Progenitor cell of endocrine pancreas (in vitro differentiated cells): ENCODE data around the gene MRPL54. TPM values are rescaled to one million over a fixed set of nuclear protein-coding genes. Genes with fewer than 3 reads are reported as not detected.

Source experiments
- DNase-seq: peaks from one replicate; pipeline ENCODE4 v3.0.0; 2021; ENCODE audit warnings: low spot score; ENCODE audit not compliant: unreplicated experiment
- H3K27ac Mint-ChIP-seq: 2 replicates; pipeline ENCODE4 v1.8.0; 2021; ENCODE audit warnings: mild to moderate bottlenecking, moderate library complexity, mixed read lengths
- H3K27me3 Mint-ChIP-seq: 2 replicates; pipeline ENCODE4 v1.8.0; 2021; ENCODE audit warnings: mixed read lengths
- H3K36me3 Mint-ChIP-seq: 2 replicates; pipeline ENCODE4 v1.8.0; 2022; ENCODE audit warnings: mixed read lengths; ENCODE audit not compliant: insufficient read depth
- H3K4me1 Mint-ChIP-seq: 2 replicates; pipeline ENCODE4 v1.8.0; 2021; ENCODE audit warnings: low read depth, mixed read lengths
- H3K4me3 Mint-ChIP-seq: 2 replicates; pipeline ENCODE4 v1.8.0; 2021; ENCODE audit warnings: low read depth, mild to moderate bottlenecking, moderate library complexity, mixed read lengths
- H3K9me3 Mint-ChIP-seq: 2 replicates; pipeline ENCODE4 v1.8.0; 2021; ENCODE audit warnings: low read depth, mixed read lengths
- long read RNA-seq: library from polyadenylated mRNA; unstranded; transcript quantifications from one replicate; pipeline ENCODE4 v2.0.0, GENCODE V29; 2020
- total RNA-seq: library from RNA; stranded (reverse); gene quantifications from 2 replicates; pipeline ENCODE4 v1.2.1, GENCODE V29; 2021
- TF ChIP-seq, protein P1 (sequence below): fragments of 200-600 bp; sonication (generic); IDR thresholded peaks from one replicate; pipeline ENCODE4 v1.5.0; 2021; ENCODE audit warnings: antibody characterized with exemption, mild to moderate bottlenecking; ENCODE audit not compliant: unreplicated experiment

Gene MRPL54
- 38.6 and 39.8 TPM in 2 replicates for total RNA-seq
- long read RNA-seq = 0 reads

DNA sequence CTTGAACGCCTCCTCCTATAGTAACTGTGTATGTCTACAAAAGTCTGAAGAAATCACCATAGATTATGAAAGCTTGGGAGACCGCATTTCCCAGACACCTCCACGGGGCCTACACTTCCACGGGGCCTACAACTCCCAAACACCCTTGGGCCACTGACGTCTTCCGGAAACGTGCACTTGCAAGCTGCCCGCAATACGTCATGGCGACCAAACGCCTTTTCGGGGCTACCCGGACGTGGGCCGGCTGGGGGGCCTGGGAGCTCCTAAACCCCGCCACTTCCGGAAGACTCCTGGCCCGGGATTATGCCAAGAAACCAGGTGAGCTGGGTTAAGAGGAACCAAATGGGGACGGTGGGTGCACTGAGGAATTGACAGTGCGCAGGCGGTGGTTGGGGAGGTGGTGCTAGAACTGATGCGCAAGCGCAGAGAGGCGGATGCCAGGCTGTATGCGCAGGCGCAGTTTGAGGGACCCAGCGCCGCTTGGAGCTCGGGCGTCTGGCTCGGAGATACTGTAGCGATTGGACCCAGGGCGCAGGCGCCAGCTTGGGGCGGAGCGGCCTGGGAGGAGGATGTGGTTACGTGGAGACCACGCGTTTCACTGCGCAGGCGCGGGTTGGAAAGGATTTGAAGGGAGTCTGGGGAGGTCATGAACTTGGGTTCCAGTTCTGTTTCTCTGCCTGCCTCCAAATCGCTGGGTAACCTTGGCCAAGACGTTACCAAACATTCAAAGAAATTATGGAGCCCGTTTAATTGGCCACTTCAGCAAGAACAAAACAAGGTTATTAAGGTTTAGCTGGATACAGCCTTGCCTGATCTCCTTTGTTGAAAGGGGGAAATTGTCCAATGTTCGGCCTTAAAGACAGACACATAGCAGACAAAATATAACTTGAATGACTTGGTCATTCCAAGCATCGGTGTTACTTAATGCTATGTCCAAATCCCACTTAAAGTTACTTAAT, at the start of gene MRPL54:
MRPL54 (plus strand) TSS at position 182 of the 959 bp plus-strand sequence; CDS start at position 201, 19 bp downstream.
- Mint-ChIP-seq H3K9me3 (no peaks in the 10 kb centered on the region), H3K36me3 (peaks cover 1% of the 10 kb centered on the region), H3K27ac (peak within 1 kb of the TSS; percentile 99), H3K4me3 (peak within 1 kb of the TSS; percentile 94), H3K27me3 (no peaks in the 10 kb centered on the region), H3K4me1 (peaks cover 7% of the 10 kb centered on the region)
- peak; percentile 99 for DNase-seq
- TF ChIP-seq, protein P1, sequence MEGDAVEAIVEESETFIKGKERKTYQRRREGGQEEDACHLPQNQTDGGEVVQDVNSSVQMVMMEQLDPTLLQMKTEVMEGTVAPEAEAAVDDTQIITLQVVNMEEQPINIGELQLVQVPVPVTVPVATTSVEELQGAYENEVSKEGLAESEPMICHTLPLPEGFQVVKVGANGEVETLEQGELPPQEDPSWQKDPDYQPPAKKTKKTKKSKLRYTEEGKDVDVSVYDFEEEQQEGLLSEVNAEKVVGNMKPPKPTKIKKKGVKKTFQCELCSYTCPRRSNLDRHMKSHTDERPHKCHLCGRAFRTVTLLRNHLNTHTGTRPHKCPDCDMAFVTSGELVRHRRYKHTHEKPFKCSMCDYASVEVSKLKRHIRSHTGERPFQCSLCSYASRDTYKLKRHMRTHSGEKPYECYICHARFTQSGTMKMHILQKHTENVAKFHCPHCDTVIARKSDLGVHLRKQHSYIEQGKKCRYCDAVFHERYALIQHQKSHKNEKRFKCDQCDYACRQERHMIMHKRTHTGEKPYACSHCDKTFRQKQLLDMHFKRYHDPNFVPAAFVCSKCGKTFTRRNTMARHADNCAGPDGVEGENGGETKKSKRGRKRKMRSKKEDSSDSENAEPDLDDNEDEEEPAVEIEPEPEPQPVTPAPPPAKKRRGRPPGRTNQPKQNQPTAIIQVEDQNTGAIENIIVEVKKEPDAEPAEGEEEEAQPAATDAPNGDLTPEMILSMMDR = no peak

DNA sequence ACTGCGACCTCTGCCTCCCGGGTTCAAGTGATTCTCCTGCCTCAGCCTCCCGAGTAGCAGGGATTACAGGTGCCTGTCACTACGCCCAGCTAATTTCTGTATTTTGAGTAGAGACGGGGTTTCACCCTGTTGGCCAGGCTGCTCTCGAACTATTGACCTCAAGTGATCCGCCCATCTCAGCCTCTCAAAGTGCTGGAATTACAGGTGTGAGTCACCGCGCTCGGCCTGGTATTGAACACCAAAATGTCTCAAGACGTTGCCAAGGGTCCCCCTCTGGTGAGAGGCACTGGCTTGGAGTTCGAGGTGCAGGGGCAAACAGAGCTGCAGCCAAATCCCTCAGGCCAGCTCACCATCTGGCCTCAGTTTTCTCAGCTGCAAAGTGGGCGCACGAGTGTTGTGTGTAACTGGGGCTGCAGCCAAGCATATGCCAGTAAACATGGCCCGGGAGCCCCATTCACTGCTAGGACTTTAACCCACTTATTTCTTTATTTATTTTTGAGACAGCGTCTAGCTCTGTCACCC, 46.3 kb upstream of the MRPL54 start:
- Mint-ChIP-seq H3K4me1 (peaks cover 4% of the 10 kb centered on the region), H3K27ac (no peak overlapping the region), H3K36me3 (no peaks in the 10 kb centered on the region), H3K9me3 (no peaks in the 10 kb centered on the region), H3K4me3 (no peak overlapping the region), H3K27me3 (no peaks in the 10 kb centered on the region)
- TF ChIP-seq, protein P1 = no peak
- no peak for DNase-seq

DNA sequence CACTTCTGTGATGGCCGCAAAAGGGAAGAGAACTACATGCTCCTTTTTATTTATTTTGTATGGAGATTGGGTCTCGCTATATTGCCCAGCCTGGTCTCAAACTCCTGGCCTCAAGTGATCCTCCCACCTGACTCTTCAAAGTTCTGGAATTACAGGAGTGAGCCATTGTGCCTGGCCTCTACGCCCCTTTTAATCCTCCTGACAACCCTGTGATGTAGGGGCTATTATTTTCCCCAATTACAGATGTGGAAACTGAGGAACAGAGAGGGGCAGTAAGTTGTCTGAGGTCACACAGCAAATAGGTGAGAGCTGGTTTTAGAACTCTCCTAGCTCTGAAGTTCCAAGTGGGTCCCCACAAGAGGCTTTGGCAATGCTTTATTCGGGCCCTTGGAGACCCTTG, 42.6 kb upstream of the MRPL54 start:
- H3K9me3 Mint-ChIP-seq = no peaks in the 10 kb centered on the region

DNA sequence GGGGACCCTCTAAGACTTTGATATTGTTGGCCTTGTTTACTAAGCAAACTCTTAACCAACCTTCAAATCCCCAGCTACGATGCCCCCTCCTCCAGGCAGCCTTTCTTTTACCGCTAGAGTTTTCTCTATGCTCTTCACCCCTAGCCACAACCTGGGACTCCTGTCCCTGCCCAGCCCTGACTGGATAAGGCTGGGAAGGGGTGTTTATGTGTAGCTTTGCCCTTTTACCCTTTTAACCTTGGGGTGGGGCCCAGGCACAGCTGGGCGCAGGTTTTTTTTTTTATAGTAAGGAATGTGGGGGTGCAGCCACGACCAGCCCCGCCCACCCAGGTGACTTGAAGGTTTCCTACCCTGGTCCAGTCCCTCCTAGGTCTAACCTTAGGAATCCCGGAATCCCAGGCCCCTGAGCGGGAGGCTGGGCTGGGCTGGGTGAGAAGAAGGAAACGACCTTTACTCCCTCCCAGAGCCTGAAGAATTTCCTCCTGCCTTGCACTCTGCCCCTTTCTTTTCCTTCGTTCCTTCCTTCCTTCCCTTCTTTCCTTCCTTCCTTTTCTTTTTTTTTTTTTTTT, 42.0 kb upstream of the MRPL54 start:
- DNase-seq = no peak
- H3K36me3 Mint-ChIP-seq = no peaks in the 10 kb centered on the region

More for the DNA sequence above, 42.6 kb upstream of the MRPL54 start:
- H3K4me3 Mint-ChIP-seq = no peak overlapping the region
- H3K36me3 Mint-ChIP-seq = no peaks in the 10 kb centered on the region
- peaks cover 7% of the 10 kb centered on the region for H3K4me1 Mint-ChIP-seq
- DNase-seq = no peak
- H3K27me3 Mint-ChIP-seq = no peaks in the 10 kb centered on the region
- TF ChIP-seq, protein P1 = no peak
- H3K27ac Mint-ChIP-seq = no peak overlapping the region

More for the DNA sequence above, 42.0 kb upstream of the MRPL54 start:
- Mint-ChIP-seq H3K4me3 (no peak overlapping the region), H3K27ac (no peak overlapping the region), H3K27me3 (no peaks in the 10 kb centered on the region), H3K9me3 (no peaks in the 10 kb centered on the region), H3K4me1 (peaks cover 7% of the 10 kb centered on the region)
- TF ChIP-seq, protein P1 = no peak
